SK-N-SH treated with all-trans-retinoic acid at 6 μM for 48 hours (cell line): ENCODE measurements around the gene TEAD1.

ENCODE experiments used
- ATAC-seq: fragments of 200-7000 bp; cut with Tn5 transposase; 3 replicates; pipeline ENCODE4 v1.9.1; 2020; ENCODE audit warnings: mild to moderate bottlenecking, moderate library complexity
- ARNTL ChIP-seq: fragments of 450-650 bp; formaldehyde crosslinking; IDR thresholded peaks from 2 replicates; pipeline ENCODE4 v1.5.0; 2020; ENCODE audit warnings: low read depth, mild to moderate bottlenecking, moderate library complexity, borderline replicate concordance
- BACH2 ChIP-seq: fragments of 250-450 bp; sonication (Bioruptor Pico); IDR thresholded peaks from 2 replicates; pipeline ENCODE4 v1.9.0; 2021; ENCODE audit warnings: mild to moderate bottlenecking, borderline replicate concordance
- ESRRG ChIP-seq: fragments of 250-450 bp; sonication (Bioruptor Pico); IDR thresholded peaks from 2 replicates; pipeline ENCODE4 v1.6.1; 2021; ENCODE audit warnings: mild to moderate bottlenecking
- GLIS3 ChIP-seq: fragments of 250-450 bp; sonication (Bioruptor Pico); IDR thresholded peaks from 2 replicates; pipeline ENCODE4 v1.5.0; 2020; ENCODE audit warnings: mild to moderate bottlenecking, moderate library complexity
- ISL1 ChIP-seq: fragments of 250-450 bp; sonication (Bioruptor Pico); IDR thresholded peaks from 2 replicates; pipeline ENCODE4 v2.1.2; 2022; ENCODE audit warnings: mild to moderate bottlenecking, moderate library complexity
- OSR1 ChIP-seq: fragments of 250-450 bp; sonication (Bioruptor Pico); IDR thresholded peaks from 2 replicates; pipeline ENCODE4 v1.8.0; 2022; ENCODE audit warnings: moderate library complexity, mild to moderate bottlenecking, inconsistent platforms
- SNAI2 ChIP-seq: fragments of 250-450 bp; sonication (Bioruptor Pico); IDR thresholded peaks from 2 replicates; pipeline ENCODE4 v1.5.0; 2020; ENCODE audit warnings: mild to moderate bottlenecking, moderate library complexity
- TCF4 ChIP-seq: fragments of 250-450 bp; sonication (Bioruptor Pico); IDR thresholded peaks from 2 replicates; pipeline ENCODE4 v1.8.0; 2021; ENCODE audit warnings: mild to moderate bottlenecking, moderate library complexity, borderline replicate concordance
- TOX ChIP-seq: fragments of 250-450 bp; sonication (Bioruptor Pico); IDR thresholded peaks from 2 replicates; pipeline ENCODE4 v1.8.0; 2021; ENCODE audit warnings: mild to moderate bottlenecking, moderate library complexity, borderline replicate concordance
- ZC3H10 ChIP-seq: fragments of 250-450 bp; sonication (Bioruptor Pico); IDR thresholded peaks from 2 replicates; pipeline ENCODE4 v1.5.1; 2021; ENCODE audit warnings: mild to moderate bottlenecking, moderate library complexity
- ZFP3 ChIP-seq: fragments of 250-450 bp; sonication (Bioruptor Pico); IDR thresholded peaks from 2 replicates; pipeline ENCODE4 v1.5.0; 2020; ENCODE audit warnings: mild to moderate bottlenecking, moderate library complexity
- ZFP30 ChIP-seq: fragments of 450-650 bp; formaldehyde crosslinking; IDR thresholded peaks from 2 replicates; pipeline ENCODE4 v1.5.0; 2022; ENCODE audit warnings: mild to moderate bottlenecking, moderate library complexity
- ZNF70 ChIP-seq: fragments of 450-650 bp; formaldehyde crosslinking; IDR thresholded peaks from 2 replicates; pipeline ENCODE4 v1.5.0; 2020; ENCODE audit warnings: mild to moderate bottlenecking, moderate library complexity
- ZNF8 ChIP-seq: fragments of 450-650 bp; formaldehyde crosslinking; IDR thresholded peaks from 2 replicates; pipeline ENCODE4 v1.5.0; 2020; ENCODE audit warnings: mild to moderate bottlenecking, moderate library complexity
- TF ChIP-seq, protein P1 (sequence below): fragments of 250-450 bp; sonication (Bioruptor Pico); IDR thresholded peaks from 2 replicates; pipeline ENCODE4 v1.5.1; 2020; ENCODE audit warnings: low read depth, mild to moderate bottlenecking, moderate library complexity
- TF ChIP-seq, protein P2 (sequence below): fragments of 250-450 bp; sonication (Bioruptor Pico); IDR thresholded peaks from 2 replicates; pipeline ENCODE4 v1.8.0; 2021; ENCODE audit warnings: low read depth, mild to moderate bottlenecking, moderate library complexity, borderline replicate concordance
- TF ChIP-seq, protein P3 (sequence below): fragments of 250-450 bp; sonication (Bioruptor Pico); IDR thresholded peaks from 2 replicates; pipeline ENCODE4 v1.5.0; 2020; ENCODE audit warnings: mild to moderate bottlenecking, moderate library complexity
- TF ChIP-seq, protein P4 (sequence below): fragments of 250-450 bp; sonication (Bioruptor Pico); IDR thresholded peaks from 2 replicates; pipeline ENCODE4 v1.5.1; 2021; ENCODE audit warnings: mild to moderate bottlenecking, moderate library complexity

TEAD1 gene

DNA sequence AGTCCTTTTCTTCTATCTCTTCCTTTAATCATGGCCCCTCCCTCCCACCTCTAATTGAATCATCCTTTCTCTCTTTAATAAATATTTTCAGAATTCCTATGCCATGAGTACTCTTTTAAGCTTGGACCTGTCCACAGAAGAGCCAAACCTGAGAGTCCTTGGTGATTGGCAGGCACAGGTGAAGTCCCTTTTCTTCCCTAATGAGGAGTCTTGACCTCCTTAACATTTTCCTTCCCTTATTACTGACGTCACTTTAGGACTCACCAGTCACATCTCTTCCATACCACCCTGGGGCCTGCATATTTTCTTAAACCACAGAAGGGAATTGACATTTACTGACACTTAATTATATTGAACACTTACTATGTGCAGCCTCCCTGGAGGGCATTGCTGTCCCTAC is 293.9 kb downstream of the TEAD1 start:
- no peak for ATAC-seq
- TF ChIP-seq ZNF70 (CRISPR knock-in tag) (no peak), ZFP3 (CRISPR knock-in tag) (no peak), OSR1 (no peak), TCF4 (CRISPR knock-in tag) (no peak), ZNF8 (CRISPR knock-in tag) (no peak), ZFP30 (no peak), ESRRG (CRISPR knock-in tag) (no peak), BACH2 (CRISPR knock-in tag) (no peak), TOX (CRISPR knock-in tag) (no peak), ISL1 (CRISPR knock-in tag) (no peak)
- TF ChIP-seq, protein P1, sequence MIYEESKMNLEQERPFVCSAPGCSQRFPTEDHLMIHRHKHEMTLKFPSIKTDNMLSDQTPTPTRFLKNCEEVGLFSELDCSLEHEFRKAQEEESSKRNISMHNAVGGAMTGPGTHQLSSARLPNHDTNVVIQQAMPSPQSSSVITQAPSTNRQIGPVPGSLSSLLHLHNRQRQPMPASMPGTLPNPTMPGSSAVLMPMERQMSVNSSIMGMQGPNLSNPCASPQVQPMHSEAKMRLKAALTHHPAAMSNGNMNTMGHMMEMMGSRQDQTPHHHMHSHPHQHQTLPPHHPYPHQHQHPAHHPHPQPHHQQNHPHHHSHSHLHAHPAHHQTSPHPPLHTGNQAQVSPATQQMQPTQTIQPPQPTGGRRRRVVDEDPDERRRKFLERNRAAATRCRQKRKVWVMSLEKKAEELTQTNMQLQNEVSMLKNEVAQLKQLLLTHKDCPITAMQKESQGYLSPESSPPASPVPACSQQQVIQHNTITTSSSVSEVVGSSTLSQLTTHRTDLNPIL (CRISPR knock-in tag), result no peak
- TF ChIP-seq, protein P2, sequence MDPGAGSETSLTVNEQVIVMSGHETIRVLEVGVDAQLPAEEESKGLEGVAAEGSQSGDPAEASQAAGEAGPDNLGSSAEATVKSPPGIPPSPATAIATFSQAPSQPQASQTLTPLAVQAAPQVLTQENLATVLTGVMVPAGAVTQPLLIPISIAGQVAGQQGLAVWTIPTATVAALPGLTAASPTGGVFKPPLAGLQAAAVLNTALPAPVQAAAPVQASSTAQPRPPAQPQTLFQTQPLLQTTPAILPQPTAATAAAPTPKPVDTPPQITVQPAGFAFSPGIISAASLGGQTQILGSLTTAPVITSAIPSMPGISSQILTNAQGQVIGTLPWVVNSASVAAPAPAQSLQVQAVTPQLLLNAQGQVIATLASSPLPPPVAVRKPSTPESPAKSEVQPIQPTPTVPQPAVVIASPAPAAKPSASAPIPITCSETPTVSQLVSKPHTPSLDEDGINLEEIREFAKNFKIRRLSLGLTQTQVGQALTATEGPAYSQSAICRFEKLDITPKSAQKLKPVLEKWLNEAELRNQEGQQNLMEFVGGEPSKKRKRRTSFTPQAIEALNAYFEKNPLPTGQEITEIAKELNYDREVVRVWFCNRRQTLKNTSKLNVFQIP (CRISPR knock-in tag), result no peak
- TF ChIP-seq, protein P3, sequence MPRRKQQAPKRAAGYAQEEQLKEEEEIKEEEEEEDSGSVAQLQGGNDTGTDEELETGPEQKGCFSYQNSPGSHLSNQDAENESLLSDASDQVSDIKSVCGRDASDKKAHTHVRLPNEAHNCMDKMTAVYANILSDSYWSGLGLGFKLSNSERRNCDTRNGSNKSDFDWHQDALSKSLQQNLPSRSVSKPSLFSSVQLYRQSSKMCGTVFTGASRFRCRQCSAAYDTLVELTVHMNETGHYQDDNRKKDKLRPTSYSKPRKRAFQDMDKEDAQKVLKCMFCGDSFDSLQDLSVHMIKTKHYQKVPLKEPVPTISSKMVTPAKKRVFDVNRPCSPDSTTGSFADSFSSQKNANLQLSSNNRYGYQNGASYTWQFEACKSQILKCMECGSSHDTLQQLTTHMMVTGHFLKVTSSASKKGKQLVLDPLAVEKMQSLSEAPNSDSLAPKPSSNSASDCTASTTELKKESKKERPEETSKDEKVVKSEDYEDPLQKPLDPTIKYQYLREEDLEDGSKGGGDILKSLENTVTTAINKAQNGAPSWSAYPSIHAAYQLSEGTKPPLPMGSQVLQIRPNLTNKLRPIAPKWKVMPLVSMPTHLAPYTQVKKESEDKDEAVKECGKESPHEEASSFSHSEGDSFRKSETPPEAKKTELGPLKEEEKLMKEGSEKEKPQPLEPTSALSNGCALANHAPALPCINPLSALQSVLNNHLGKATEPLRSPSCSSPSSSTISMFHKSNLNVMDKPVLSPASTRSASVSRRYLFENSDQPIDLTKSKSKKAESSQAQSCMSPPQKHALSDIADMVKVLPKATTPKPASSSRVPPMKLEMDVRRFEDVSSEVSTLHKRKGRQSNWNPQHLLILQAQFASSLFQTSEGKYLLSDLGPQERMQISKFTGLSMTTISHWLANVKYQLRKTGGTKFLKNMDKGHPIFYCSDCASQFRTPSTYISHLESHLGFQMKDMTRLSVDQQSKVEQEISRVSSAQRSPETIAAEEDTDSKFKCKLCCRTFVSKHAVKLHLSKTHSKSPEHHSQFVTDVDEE (CRISPR knock-in tag), result no peak

DNA sequence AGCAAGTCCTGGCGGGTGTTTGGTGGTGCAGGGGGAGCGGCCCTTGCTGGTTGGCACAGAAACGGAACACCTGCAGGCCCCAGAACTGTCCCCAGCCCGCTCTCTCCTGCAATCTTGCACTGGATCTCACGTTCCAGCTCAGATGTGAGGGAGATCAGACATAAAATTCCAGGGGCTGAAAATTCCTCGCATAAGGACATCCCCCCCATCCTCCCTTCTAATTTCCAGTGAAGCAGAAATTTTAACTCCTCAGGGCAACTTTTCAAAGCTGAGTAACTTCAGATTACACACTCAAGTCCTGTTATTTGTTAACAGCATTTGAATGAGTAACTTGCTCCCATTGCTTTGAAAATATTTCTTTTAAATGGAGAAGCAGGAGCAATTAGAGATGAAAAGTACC is 294.6 kb downstream of the TEAD1 start:
- TF ChIP-seq, protein P4, sequence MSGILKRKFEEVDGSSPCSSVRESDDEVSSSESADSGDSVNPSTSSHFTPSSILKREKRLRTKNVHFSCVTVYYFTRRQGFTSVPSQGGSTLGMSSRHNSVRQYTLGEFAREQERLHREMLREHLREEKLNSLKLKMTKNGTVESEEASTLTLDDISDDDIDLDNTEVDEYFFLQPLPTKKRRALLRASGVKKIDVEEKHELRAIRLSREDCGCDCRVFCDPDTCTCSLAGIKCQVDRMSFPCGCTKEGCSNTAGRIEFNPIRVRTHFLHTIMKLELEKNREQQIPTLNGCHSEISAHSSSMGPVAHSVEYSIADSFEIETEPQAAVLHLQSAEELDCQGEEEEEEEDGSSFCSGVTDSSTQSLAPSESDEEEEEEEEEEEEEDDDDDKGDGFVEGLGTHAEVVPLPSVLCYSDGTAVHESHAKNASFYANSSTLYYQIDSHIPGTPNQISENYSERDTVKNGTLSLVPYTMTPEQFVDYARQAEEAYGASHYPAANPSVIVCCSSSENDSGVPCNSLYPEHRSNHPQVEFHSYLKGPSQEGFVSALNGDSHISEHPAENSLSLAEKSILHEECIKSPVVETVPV, result no peak
- TF ChIP-seq, protein P2 (CRISPR knock-in tag), result no peak
- TF ChIP-seq ARNTL (CRISPR knock-in tag), result no peak
- TF ChIP-seq GLIS3, result no peak
- no peak for TF ChIP-seq ZNF70 (CRISPR knock-in tag)
- TF ChIP-seq ESRRG (CRISPR knock-in tag), result no peak
- no peak for ATAC-seq

DNA sequence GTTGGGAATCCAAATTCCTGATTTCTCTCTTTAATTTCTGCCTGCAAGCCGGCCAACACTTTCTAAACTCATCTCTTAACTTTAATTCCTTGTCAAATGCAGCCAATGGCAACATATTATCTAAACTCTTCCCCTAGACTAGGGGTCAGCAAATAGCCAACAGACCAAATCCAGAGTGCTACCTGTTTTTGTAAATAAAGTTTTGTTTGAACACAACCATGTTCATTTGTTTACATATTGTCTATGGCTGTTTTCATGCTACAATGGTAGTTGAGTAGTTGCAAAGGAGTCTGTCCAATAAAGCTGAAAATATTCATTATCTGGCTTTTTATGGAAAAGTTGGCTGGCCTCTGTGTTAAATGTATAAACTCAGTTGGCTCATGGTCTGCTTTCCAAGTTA is 297.7 kb downstream of the TEAD1 start:
- TF ChIP-seq ZC3H10, result no peak
- TF ChIP-seq ZFP30, result no peak
- TF ChIP-seq, protein P1 (CRISPR knock-in tag), result no peak
- TF ChIP-seq OSR1, result no peak
- no peak for TF ChIP-seq ESRRG (CRISPR knock-in tag)
- TF ChIP-seq ARNTL (CRISPR knock-in tag), result no peak
- TF ChIP-seq SNAI2, result no peak
- TF ChIP-seq, protein P2 (CRISPR knock-in tag), result no peak
- TF ChIP-seq, all 23 proteins: peak for 0
- no peak for ATAC-seq
